ENCODE measurements around the gene GNPDA1.

Gene GNPDA1

GRCh38 chr5:141966275-141966962 lies 46.4 kb downstream of the GNPDA1 start:
- H3K9me3 ChIP-seq (ENCODE audit: control insufficient read depth, low read length) = no peaks in the 10 kb centered on the region
- 90% methylated on average over 2 of the region's 4 CpGs; no CpG with 5 or more reads in 1 of the 2 experiments for WGBS, 2 experiments (ENCODE audit: insufficient coverage in 2 of 2)

DNA sequence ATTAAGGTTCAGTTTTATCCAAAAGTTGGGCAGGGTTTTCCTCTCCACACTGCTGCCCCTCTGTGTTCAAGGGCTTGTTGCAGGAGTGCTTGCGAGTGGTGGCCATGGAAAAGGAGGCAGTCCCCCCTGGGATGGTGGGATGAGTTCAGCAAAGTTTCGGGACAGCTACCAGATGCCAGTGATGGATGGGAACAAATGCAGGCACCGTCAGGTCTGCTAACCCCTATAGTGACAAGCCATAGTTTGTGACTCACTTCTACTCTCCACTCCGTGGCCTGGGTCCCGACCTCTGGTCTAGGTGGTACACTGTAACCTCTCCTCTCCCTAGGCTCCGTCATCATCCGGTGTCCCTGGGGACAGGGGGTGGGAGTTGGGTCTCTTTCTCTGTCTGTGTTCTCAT lies 47.8 kb downstream of the GNPDA1 start:
- H3K4me1 ChIP-seq (ENCODE audit: control insufficient read depth, insufficient read depth, low read length, poor library complexity, severe bottlenecking) = peaks cover 14% of the 10 kb centered on the region
- H3K9me3 ChIP-seq (ENCODE audit: control insufficient read depth, low read length) = no peaks in the 10 kb centered on the region
- no peak overlapping the region for H3K4me3 ChIP-seq (ENCODE audit: extremely low read depth, insufficient read depth, low read length, poor library complexity, severe bottlenecking)
- no peak overlapping the region for H3K27ac ChIP-seq (ENCODE audit: low read depth, low read length, severe bottlenecking)
- WGBS, 2 experiments (ENCODE audit: insufficient coverage in 2 of 2) = 54 to 90% methylated on average over 2 to 5 of the region's 7 CpGs
- no peaks in the 10 kb centered on the region for H3K36me3 ChIP-seq (ENCODE audit: control insufficient read depth, insufficient read depth, low read length)

More at GRCh38 chr5:141966275-141966962, 46.4 kb downstream of the GNPDA1 start:
- Histone ChIP-seq H3K4me3 (ENCODE audit: extremely low read depth, insufficient read depth, low read length, poor library complexity, severe bottlenecking) (no peak overlapping the region), H3K27ac (ENCODE audit: low read depth, low read length, severe bottlenecking) (no peak overlapping the region), H3K4me1 (ENCODE audit: control insufficient read depth, insufficient read depth, low read length, poor library complexity, severe bottlenecking) (peaks cover 13% of the 10 kb centered on the region), H3K36me3 (ENCODE audit: control insufficient read depth, insufficient read depth, low read length) (peaks cover 3% of the 10 kb centered on the region)

DNA sequence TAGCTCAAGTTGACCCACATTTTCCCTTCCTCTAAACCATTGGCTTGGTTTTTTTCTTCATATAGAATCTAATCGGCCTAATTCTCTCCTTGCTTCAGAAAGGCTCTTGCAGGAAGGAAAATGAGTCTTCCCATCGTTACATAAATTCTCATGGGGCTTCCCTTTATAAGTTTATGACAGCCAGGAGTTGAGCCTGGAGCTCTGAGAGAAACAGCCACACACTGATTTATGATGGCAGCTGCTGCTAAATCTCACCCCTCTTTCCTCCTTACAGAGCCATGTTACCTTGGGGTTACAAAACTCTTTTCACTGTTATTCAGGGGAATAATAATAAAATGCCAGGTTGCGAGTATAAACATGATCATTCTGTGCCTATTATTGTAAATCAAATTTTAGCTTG lies 49.1 kb downstream of the GNPDA1 start:
- WGBS, 2 experiments (ENCODE audit: insufficient coverage in 2 of 2) = 100% methylated on average over 2 of the region's 3 CpGs; no CpG with 5 or more reads in 1 of the 2 experiments
- H3K9me3 ChIP-seq (ENCODE audit: control insufficient read depth, low read length) = no peaks in the 10 kb centered on the region
- no peak overlapping the region for H3K27ac ChIP-seq (ENCODE audit: low read depth, low read length, severe bottlenecking)
- H3K36me3 ChIP-seq (ENCODE audit: control insufficient read depth, insufficient read depth, low read length) = no peaks in the 10 kb centered on the region
- H3K4me3 ChIP-seq (ENCODE audit: extremely low read depth, insufficient read depth, low read length, poor library complexity, severe bottlenecking) = no peak overlapping the region
- peaks cover 19% of the 10 kb centered on the region for H3K4me1 ChIP-seq (ENCODE audit: control insufficient read depth, insufficient read depth, low read length, poor library complexity, severe bottlenecking)

DNA sequence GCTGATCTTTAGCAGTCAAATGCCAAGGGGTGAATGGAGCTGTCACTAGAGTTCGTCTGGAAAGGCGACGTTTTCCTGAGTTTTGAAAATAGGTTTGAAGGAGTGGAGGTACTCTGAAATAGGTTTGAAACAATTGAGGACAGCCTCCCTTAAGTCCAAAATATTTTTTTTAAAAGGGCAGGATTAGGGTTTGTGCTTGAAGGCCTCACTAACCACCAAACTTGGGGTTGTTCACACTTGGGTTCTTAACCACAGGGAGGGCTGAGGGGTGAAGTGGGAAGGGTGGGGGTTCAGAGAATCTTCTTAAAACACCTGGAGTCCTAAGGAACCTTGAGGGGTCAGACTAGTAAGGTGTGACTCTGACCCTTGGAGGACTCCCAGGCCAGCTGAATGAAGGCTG lies 51.4 kb downstream of the GNPDA1 start:
- Histone ChIP-seq H3K27ac (ENCODE audit: low read depth, low read length, severe bottlenecking) (no peak overlapping the region), H3K36me3 (ENCODE audit: control insufficient read depth, insufficient read depth, low read length) (no peaks in the 10 kb centered on the region), H3K9me3 (ENCODE audit: control insufficient read depth, low read length) (no peaks in the 10 kb centered on the region), H3K4me3 (ENCODE audit: extremely low read depth, insufficient read depth, low read length, poor library complexity, severe bottlenecking) (no peak overlapping the region), H3K4me1 (ENCODE audit: control insufficient read depth, insufficient read depth, low read length, poor library complexity, severe bottlenecking) (peaks cover 29% of the 10 kb centered on the region)
- WGBS, 2 experiments (ENCODE audit: insufficient coverage in 2 of 2) = 93% methylated on average over 3 of the region's 3 CpGs; no CpG with 5 or more reads in 1 of the 2 experiments

GRCh38 chr5:141960449-141961323 lies 52.1 kb downstream of the GNPDA1 start:
- H3K27ac ChIP-seq (ENCODE audit: low read depth, low read length, severe bottlenecking) = no peak overlapping the region
- H3K9me3 ChIP-seq (ENCODE audit: control insufficient read depth, low read length) = no peaks in the 10 kb centered on the region
- 37 to 38% methylated on average over 10 to 11 of the region's 14 CpGs for WGBS, 2 experiments (ENCODE audit: insufficient coverage in 2 of 2)
- H3K4me1 ChIP-seq (ENCODE audit: control insufficient read depth, insufficient read depth, low read length, poor library complexity, severe bottlenecking) = peaks cover 29% of the 10 kb centered on the region
- H3K4me3 ChIP-seq (ENCODE audit: extremely low read depth, insufficient read depth, low read length, poor library complexity, severe bottlenecking) = no peak overlapping the region
- H3K36me3 ChIP-seq (ENCODE audit: control insufficient read depth, insufficient read depth, low read length) = no peaks in the 10 kb centered on the region

GRCh38 chr5:141960018-141960417 lies 52.8 kb downstream of the GNPDA1 start:
- H3K36me3 ChIP-seq (ENCODE audit: control insufficient read depth, insufficient read depth, low read length) = no peaks in the 10 kb centered on the region
- H3K4me1 ChIP-seq (ENCODE audit: control insufficient read depth, insufficient read depth, low read length, poor library complexity, severe bottlenecking) = peaks cover 25% of the 10 kb centered on the region
- no peak overlapping the region for H3K27ac ChIP-seq (ENCODE audit: low read depth, low read length, severe bottlenecking)
- 61 to 67% methylated on average over 6 to 9 of the region's 10 CpGs for WGBS, 2 experiments (ENCODE audit: insufficient coverage in 2 of 2)
- no peak overlapping the region for H3K4me3 ChIP-seq (ENCODE audit: extremely low read depth, insufficient read depth, low read length, poor library complexity, severe bottlenecking)
- no peaks in the 10 kb centered on the region for H3K9me3 ChIP-seq (ENCODE audit: control insufficient read depth, low read length)

DNA sequence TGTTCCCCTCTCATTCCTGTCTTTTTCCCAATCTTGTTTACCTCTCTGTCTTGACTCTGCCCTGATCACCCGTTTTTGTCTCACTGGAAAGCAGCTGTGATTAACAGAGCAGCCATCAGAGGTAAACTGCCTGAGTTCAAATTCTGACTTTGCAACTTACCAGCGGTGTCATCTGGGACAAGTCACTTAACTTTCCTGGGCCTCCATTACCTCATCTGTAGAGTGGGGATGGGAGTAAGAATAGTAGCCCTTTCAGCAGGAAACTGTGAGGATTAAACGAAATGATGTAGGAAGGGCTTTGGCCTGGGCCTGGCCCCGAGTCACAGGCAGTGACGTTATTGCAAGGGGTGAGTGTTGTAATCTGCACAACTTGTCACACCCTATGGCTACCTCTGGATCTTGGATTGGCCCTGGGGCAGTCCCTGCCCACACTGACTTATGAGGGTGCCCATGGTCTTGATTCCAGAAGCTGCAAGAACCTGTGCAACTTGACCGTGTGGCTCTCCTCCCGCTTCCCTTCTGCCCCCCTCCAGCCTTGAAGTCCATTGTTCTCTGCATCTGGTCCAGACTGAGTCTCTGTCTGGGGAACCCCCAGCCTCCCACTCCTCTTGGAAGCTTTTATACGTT lies 54.2 kb downstream of the GNPDA1 start:
- Histone ChIP-seq H3K4me1 (ENCODE audit: control insufficient read depth, insufficient read depth, low read length, poor library complexity, severe bottlenecking) (peaks cover 23% of the 10 kb centered on the region), H3K36me3 (ENCODE audit: control insufficient read depth, insufficient read depth, low read length) (no peaks in the 10 kb centered on the region), H3K27ac (ENCODE audit: low read depth, low read length, severe bottlenecking) (no peak overlapping the region), H3K9me3 (ENCODE audit: control insufficient read depth, low read length) (no peaks in the 10 kb centered on the region), H3K4me3 (ENCODE audit: extremely low read depth, insufficient read depth, low read length, poor library complexity, severe bottlenecking) (no peak overlapping the region)
- 77 to 83% methylated on average over 6 to 7 of the region's 8 CpGs for WGBS, 2 experiments (ENCODE audit: insufficient coverage in 2 of 2)

- Histone ChIP-seq H3K4me1 (ENCODE audit: control insufficient read depth, insufficient read depth, low read length, poor library complexity, severe bottlenecking) (peaks cover 23% of the 10 kb centered on the region), H3K36me3 (ENCODE audit: control insufficient read depth, insufficient read depth, low read length) (no peaks in the 10 kb centered on the region), H3K27ac (ENCODE audit: low read depth, low read length, severe bottlenecking) (peak within 1 kb of the TSS; percentile 51), H3K4me3 (ENCODE audit: extremely low read depth, insufficient read depth, low read length, poor library complexity, severe bottlenecking) (no peak within 1 kb of the TSS), H3K9me3 (ENCODE audit: control insufficient read depth, low read length) (no peaks in the 10 kb centered on the region)
- WGBS, 2 experiments (ENCODE audit: insufficient coverage in 2 of 2) = 41 to 49% methylated on average over 7 of the region's 7 CpGs
Observed at GRCh38 chr5:141958113-141958512, 54.7 kb downstream of the GNPDA1 start, which contains the start of gene PCDH12. PCDH12 (minus strand) TSS chr5:141958202; CDS start chr5:141957851, 351 bp downstream.

DNA sequence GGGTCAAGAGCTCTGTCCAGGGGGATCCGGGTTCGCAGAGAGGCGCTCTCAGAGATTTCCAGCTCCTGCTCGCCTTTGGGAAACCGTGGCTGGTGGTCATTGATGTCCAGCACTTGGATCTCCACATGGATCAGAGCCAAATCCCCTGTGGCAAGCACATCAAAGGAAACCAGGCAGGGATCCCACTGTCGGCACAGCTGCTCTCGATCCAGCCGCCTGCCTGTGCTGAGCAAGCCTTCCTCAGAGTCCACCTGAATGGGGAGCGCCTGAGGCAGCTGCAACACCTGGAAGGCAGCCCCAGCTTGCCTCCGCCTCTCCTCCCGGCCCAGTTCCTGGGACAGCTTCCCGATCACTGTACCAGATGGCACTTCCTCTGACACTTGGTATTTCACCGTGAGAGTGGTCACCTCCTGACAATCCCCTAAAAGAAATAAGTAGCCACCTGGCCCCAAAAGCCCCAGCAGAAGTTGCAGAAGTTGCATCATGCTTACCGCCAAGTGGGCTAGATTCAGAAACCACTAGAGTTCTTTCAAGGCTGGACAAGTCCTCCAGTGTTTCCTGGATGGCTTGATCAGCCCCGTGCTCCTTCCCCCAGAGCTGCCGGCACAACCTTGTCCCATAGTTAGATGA lies 55.3 kb downstream of the GNPDA1 start:
- Histone ChIP-seq H3K27ac (ENCODE audit: low read depth, low read length, severe bottlenecking) (peak overlapping the region; percentile 51), H3K4me3 (ENCODE audit: extremely low read depth, insufficient read depth, low read length, poor library complexity, severe bottlenecking) (no peak overlapping the region), H3K9me3 (ENCODE audit: control insufficient read depth, low read length) (no peaks in the 10 kb centered on the region), H3K4me1 (ENCODE audit: control insufficient read depth, insufficient read depth, low read length, poor library complexity, severe bottlenecking) (peaks cover 23% of the 10 kb centered on the region), H3K36me3 (ENCODE audit: control insufficient read depth, insufficient read depth, low read length) (no peaks in the 10 kb centered on the region)
- 93 to 96% methylated on average over 15 to 16 of the region's 16 CpGs for WGBS, 2 experiments (ENCODE audit: insufficient coverage in 2 of 2)

- no peak overlapping the region for H3K27ac ChIP-seq (ENCODE audit: low read depth, low read length, severe bottlenecking)
- 92 to 100% methylated on average over 2 of the region's 2 CpGs for WGBS, 2 experiments (ENCODE audit: insufficient coverage in 2 of 2)
- H3K9me3 ChIP-seq (ENCODE audit: control insufficient read depth, low read length) = no peaks in the 10 kb centered on the region
- no peaks in the 10 kb centered on the region for H3K36me3 ChIP-seq (ENCODE audit: control insufficient read depth, insufficient read depth, low read length)
- peaks cover 19% of the 10 kb centered on the region for H3K4me1 ChIP-seq (ENCODE audit: control insufficient read depth, insufficient read depth, low read length, poor library complexity, severe bottlenecking)
- H3K4me3 ChIP-seq (ENCODE audit: extremely low read depth, insufficient read depth, low read length, poor library complexity, severe bottlenecking) = no peak overlapping the region
Observed at GRCh38 chr5:141954194-141954593, 58.6 kb downstream of the GNPDA1 start.
